Adrenal gland (tissue), 12 donors: ENCODE measurements around the gene SRP68. TPM values are rescaled to one million over a fixed set of nuclear protein-coding genes. Genes with fewer than 3 reads are reported as not detected.

Source experiments
- DNase-seq, 7 donors: peaks; one replicate each; pipeline ENCODE4 v3.0.0-alpha.2; 2019 to 2020
- H3K27ac ChIP-seq, 5 donors: fragments of 200-600 bp; sonication (generic) in 4 of 5; 1 replicate in 3 of 5; 2 replicates in 2 of 5; pipeline versions ENCODE4 v1.5.1 to v1.8.0; 2016 to 2020; ENCODE audit warnings: mild to moderate bottlenecking in 1 of 5
- H3K27me3 ChIP-seq: fragments of 200-600 bp; 2 replicates; pipeline ENCODE4 v1.8.0; 2021
- H3K36me3 ChIP-seq, 2 donors: fragments of 200-600 bp; replicated peaks in 1 of 2; 1 replicate in 1 of 2; 2 replicates in 1 of 2; pipeline versions ENCODE4 v1.5.1 to v1.8.0; 2018 to 2022
- H3K4me1 ChIP-seq, 2 donors: fragments of 200-600 bp; replicated peaks in 1 of 2; 1 replicate in 1 of 2; 2 replicates in 1 of 2; pipeline versions ENCODE4 v1.5.1 to v1.8.0; 2018 to 2021
- H3K4me3 ChIP-seq, 4 donors: fragments of 200-600 bp; sonication (generic) in 3 of 4; one replicate each; pipeline ENCODE4 v1.5.1; 2016 to 2018
- H3K9me3 ChIP-seq, 3 donors: fragments of 200-600 bp; sonication (generic) in 1 of 3; replicated peaks in 1 of 3; 1 replicate in 2 of 3; 2 replicates in 1 of 3; pipeline versions ENCODE4 v1.5.1 to v1.8.0; 2016 to 2021
- POLR2A ChIP-seq, 2 donors: fragments of 450-650 bp; IDR thresholded peaks; one replicate each; pipeline ENCODE4 v1.6.1; 2017; ENCODE audit warnings: antibody characterized with exemption in 2 of 2, mild to moderate bottlenecking in 2 of 2, moderate library complexity in 1 of 2
- WGBS, 4 donors: extraction: QIAGEN DNeasy Blood & Tissue Kit in 2 of 4; methylation state at CpG; one replicate each; pipeline versions ENCODE4 v1.1.5 to v1.1.7; 2013 to 2017; 5-methylcytosine and 5-hydroxymethylcytosine counted together
- intact Hi-C, 2 donors: fragments of 100-400 bp; cut with DNase I; formaldehyde crosslinking; loops; one replicate each; pipeline versions ENCODE4 v1.14.1 to v1.15.0; 2022 to 2023
- polyA plus RNA-seq, 3 donors: library from polyadenylated mRNA; stranded (reverse); fragments of 200-250 nt in 2 of 3; fragments of 350-450 nt in 1 of 3; fragmentation: Illumina TruSeq in 1 of 3; extraction: RNeasy Lipid Tissue Mini Kit (QIAGEN cat#74804) in 1 of 3; gene quantifications; one replicate each; pipeline ENCODE4 v1.2.3, GENCODE V29; 2013 to 2014
- total RNA-seq, 9 donors: library from RNA; depleted of rRNA in 4 of 9; stranded (reverse); fragments of >200 nt in 4 of 9; fragments of 120-200 nt in 1 of 9; fragmentation: NEBNext Ultra II Directional in 1 of 9; extraction: Animal tissue kit (Norgen Biotek cat#: 25700) in 1 of 9; gene quantifications; one replicate each; pipeline versions ENCODE4 v1.1.0 to v1.2.4, GENCODE V29; 2013 to 2023
- TF ChIP-seq, protein P1 (sequence below), 6 experiments: fragments of 450-650 bp in 4 of 6; fragments of 200-600 bp in 2 of 6; sonication (generic) in 1 of 6; IDR thresholded peaks; 1 replicate in 5 of 6; 2 replicates in 1 of 6; pipeline versions ENCODE4 v1.5.1 to v1.8.0; 2016 to 2021; ENCODE audit warnings: antibody characterized with exemption in 6 of 6, mild to moderate bottlenecking in 2 of 6, moderate library complexity in 1 of 6
- donor health status: healthy with polysubstance abuse.
- donor health status: Bipolar disorder and iron deficiency.
- donor health status: DM: yes; HTN: yes; CAD: no.
- donor health status: DM: no; HTN: no; CAD: no.
- donor health status: DM: no; HTN: no; CAD: no.
- donor health status: DM: yes; HTN: yes; CAD: no.

Gene SRP68
- total and polyA plus RNA-seq, 12 donors, result 20.3 to 129 (median 41.1) TPM

GRCh38 chr17:76050538-76051467 lies 21.5 kb downstream of the SRP68 start:
- peaks cover 0 to 93% of the 10 kb centered on the region in 2 donors for H3K36me3 ChIP-seq

DNA sequence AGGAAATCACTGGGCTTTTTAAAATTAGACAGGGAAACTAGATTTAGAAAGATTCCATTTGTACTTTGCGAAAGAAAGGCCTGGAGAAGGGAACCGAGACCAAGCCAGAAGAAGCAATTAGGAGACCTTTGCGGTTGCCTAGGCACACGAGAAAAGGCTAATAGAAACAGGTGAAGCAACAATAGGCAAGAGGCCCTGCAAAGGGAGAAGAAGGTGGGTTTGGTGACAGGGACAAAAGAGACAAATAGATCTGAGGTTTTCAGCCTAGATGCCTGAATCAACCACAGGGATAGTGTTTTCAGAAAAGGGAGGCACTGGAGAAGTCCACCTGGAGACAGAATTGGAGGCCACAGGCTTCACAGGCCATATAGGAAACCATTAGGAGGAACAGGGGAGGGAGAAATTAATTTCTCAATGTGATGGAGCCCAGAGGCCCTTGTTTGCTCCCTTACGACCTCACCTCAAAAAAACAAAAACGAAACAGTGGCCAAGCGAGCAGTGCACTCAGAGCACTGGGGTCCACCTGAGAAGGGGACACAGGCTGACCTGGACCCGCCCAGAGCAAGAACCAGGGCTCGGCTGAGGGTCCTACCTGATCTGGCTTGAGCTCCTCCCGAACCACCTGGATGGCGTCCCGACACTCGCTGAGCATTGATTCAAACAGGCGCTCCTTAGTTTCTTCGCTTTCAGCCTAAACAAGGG lies 22.3 kb downstream of the SRP68 start:
- Histone ChIP-seq H3K27me3 (no peaks in the 10 kb centered on the region), H3K4me3 (no peak overlapping the region), H3K36me3 (peaks cover 0 to 93% of the 10 kb centered on the region in 2 donors), H3K4me1 (no peaks in the 10 kb centered on the region), H3K27ac (no peak overlapping the region), H3K9me3 (no peaks in the 10 kb centered on the region)
- DNase-seq, result no peak
- intact Hi-C loops, result no loop called here
- TF ChIP-seq, protein P1, sequence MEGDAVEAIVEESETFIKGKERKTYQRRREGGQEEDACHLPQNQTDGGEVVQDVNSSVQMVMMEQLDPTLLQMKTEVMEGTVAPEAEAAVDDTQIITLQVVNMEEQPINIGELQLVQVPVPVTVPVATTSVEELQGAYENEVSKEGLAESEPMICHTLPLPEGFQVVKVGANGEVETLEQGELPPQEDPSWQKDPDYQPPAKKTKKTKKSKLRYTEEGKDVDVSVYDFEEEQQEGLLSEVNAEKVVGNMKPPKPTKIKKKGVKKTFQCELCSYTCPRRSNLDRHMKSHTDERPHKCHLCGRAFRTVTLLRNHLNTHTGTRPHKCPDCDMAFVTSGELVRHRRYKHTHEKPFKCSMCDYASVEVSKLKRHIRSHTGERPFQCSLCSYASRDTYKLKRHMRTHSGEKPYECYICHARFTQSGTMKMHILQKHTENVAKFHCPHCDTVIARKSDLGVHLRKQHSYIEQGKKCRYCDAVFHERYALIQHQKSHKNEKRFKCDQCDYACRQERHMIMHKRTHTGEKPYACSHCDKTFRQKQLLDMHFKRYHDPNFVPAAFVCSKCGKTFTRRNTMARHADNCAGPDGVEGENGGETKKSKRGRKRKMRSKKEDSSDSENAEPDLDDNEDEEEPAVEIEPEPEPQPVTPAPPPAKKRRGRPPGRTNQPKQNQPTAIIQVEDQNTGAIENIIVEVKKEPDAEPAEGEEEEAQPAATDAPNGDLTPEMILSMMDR (IDR thresholded peaks at IDR 0.05), result no peak
- no peak for TF ChIP-seq POLR2A (IDR thresholded peaks at IDR 0.05)
- WGBS, 4 donors, result 88 to 94% (median 91%) methylated on average over 14 to 15 of the region's 15 CpGs

More at GRCh38 chr17:76050538-76051467, 21.5 kb downstream of the SRP68 start:
- Histone ChIP-seq H3K4me3 (no peak overlapping the region), H3K27me3 (no peaks in the 10 kb centered on the region), H3K27ac (no peak overlapping the region), H3K4me1 (no peaks in the 10 kb centered on the region), H3K9me3 (no peaks in the 10 kb centered on the region)
- intact Hi-C loops, result no loop called here
- no peak for DNase-seq
- TF ChIP-seq, protein P1 (IDR thresholded peaks at IDR 0.05), result no peak
- TF ChIP-seq POLR2A (IDR thresholded peaks at IDR 0.05), result no peak
- 81 to 83% (median 82%) methylated on average over 11 of the region's 11 CpGs for WGBS, 4 donors

DNA sequence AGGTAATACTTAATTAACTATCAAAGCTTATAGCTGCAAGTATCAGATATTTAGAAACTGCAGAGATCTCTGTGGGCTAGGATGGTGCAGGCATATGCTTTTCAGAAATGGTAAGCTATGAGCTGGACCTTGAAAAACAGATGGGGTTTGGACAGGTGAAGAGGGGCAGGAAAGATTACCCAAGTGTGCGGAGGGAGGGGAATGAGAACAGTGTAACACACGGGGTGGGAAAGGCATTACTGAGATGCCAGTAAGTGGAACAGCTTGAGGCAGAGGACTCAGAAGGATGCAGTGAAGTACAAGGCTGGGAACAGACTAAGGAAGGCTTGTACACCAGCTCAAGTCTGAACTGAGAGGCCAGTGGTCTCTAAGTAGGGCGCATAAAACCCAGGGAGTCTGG lies 23.1 kb downstream of the SRP68 start:
- intact Hi-C loops, result no loop called here
- TF ChIP-seq, protein P1 (IDR thresholded peaks at IDR 0.05), result no peak
- no peak for TF ChIP-seq POLR2A (IDR thresholded peaks at IDR 0.05)
- H3K27ac ChIP-seq, result no peak overlapping the region
- H3K27me3 ChIP-seq, result no peaks in the 10 kb centered on the region
- peaks cover 0 to 93% of the 10 kb centered on the region in 2 donors for H3K36me3 ChIP-seq
- H3K9me3 ChIP-seq, result no peaks in the 10 kb centered on the region
- no peak for DNase-seq
- H3K4me1 ChIP-seq, result no peaks in the 10 kb centered on the region
- no peak overlapping the region for H3K4me3 ChIP-seq
- 89 to 94% (median 92%) methylated on average over 3 of the region's 3 CpGs for WGBS, 4 donors

DNA sequence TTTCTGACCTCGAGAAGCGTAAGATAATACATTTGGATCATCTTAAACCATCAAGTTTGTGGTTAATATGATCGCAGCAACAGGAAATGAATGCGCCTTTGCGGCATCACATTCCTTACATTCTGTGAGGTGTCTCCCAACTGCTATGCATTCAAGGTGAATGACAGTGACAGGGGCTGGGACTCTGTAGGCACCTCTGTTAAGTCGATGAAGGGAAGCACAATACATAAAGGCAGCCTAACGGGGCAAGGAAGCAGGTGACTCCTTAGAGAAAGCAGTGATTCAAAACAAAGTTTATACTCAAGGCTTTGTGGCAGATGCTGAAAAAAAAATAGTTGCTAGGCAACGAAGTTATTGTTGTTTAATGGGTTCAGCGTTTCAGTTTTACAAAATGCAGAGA lies 23.6 kb downstream of the SRP68 start:
- DNase-seq, result no peak
- Histone ChIP-seq H3K9me3 (no peaks in the 10 kb centered on the region), H3K4me1 (no peaks in the 10 kb centered on the region), H3K4me3 (no peak overlapping the region), H3K27ac (no peak overlapping the region), H3K27me3 (no peaks in the 10 kb centered on the region), H3K36me3 (peaks cover 0 to 93% of the 10 kb centered on the region in 2 donors)
- intact Hi-C loops, result no loop called here
- no peak for TF ChIP-seq POLR2A (IDR thresholded peaks at IDR 0.05)
- TF ChIP-seq, protein P1 (IDR thresholded peaks at IDR 0.05), result no peak
- 84 to 86% (median 85%) methylated on average over 9 of the region's 9 CpGs for WGBS, 4 donors
